GM19099 (cell line): ENCODE measurements around the gene NCBP2.

ENCODE experiments used
- POLR2A ChIP-seq: IDR thresholded peaks from 3 replicates; pipeline ENCODE4 v1.6.1; 2011; ENCODE audit warnings: low read depth; ENCODE audit not compliant: insufficient read length; ENCODE audit errors: extremely low read depth

Gene NCBP2

DNA sequence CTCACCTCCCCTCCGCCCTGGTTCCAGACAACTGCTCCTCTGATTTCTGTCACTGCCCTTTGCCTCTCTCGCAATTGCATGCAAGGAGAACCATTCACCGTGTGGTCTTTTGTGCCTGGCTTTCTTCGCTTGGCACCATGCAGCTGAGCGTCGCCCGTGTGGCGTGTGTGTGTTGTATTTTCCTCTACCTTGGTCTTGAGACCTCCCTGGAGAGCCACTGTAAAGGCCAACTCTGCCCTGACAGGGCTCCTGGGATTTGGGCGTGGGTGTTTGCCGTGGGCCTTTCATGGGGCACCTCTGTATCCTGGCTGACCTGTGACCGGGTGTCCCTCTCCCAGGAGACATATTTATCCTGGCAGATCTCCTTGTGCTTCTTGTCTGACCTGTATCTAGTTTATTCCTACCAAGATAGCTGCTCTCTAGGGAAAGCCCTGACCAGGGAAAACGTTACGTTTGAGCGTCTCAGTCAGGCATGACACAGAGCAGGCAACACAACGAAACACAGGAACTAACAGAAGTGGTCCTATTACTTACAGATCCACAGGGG is 28.3 kb upstream of the NCBP2 start:
- TF ChIP-seq POLR2A, result no peak

DNA sequence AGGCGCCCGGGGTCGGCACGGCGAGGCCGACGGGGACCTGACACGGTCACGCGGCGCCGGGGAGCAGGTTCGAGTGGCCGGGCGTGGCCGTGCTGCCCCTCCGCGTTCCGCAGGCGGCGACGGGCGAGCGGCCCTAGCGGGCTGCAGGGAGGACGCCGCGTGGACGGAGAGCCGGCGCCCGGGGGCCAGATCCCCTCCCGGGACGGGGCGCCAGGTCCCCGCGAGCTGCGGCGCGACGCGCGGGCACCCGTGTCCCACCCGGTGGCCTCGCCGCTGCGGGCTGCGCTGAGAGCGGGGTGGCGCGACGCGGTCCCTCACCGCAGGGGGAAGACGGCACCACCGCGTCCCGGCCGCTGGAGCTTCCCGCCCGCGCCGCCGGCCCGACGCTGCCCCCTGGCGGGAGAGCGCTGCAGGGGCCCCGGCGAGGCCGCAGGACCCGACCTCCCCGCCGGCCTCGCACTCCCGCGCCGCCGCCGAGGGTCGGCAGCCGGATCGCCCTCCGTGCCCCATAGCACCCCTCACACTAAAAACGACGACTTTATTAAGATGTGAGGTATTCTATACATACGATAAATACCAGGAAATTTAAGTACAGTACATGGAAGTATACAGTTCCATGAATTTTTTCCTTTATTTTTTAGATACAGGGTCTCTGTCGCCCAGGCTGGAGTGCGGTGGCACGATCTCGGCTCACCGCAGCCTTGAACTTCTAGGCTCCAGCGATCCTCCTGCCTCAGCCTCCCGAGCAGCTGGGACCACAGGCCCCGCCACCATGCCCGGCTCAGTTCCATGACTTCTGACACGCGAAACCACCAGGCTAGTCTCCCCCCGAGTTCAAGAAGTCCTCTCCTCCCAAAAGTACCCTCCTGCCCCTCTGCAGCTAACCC is 27.6 kb upstream of the NCBP2 start:
- peak; percentile 39 for TF ChIP-seq POLR2A

- TF ChIP-seq POLR2A, result no peak
Measured at GRCh38 chr3:196969134-196969659, 26.9 kb upstream of the NCBP2 start.

GRCh38 chr3:196968233-196969133 is 26.2 kb upstream of the NCBP2 start, which contains the start of gene PIGZ:
TSS of gene PIGZ (minus strand) at chr3:196968833. CDS start at chr3:196952031, 16,802 bp downstream.
- TF ChIP-seq POLR2A, result peak; percentile 69

DNA sequence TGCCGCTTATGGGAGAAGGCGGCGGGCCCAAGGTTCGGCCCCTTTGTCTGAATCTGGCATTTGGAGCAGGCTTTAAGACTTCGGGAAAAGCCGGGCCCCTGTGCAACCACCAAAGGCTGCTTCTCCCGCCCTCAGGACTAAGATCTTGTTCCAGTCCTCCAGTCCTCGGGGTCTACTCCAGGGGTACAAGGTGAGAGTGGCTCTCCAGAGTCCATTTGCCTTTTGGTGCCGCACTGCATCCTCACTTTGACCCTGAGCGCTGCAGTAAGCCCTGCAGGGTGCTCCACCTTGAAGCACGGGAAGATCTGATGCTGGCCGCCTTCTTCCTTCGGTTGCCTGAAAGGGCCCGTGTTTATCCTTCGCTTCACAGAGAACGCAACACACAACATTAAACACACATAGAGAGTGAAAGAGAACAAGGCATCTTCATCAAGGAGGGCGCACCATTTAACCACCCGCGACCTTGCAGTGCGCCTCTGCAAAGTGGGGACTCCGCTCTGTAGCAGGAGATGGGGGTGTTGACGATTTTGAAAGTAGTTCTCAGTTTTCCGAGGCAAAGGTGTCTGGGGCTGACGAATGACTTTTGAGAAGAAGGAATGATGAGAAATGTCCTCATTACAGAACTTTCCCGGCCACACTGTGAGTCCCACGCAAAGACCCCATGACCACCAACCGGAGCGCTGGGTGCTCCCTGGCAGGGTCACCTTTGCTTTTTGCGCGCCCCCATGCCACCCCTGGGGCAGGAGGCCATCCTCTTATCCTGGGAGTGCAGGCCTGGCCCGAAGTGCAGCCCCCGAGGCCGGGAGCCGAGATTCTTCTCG is 25.3 kb upstream of the NCBP2 start:
- TF ChIP-seq POLR2A, result no peak

DNA sequence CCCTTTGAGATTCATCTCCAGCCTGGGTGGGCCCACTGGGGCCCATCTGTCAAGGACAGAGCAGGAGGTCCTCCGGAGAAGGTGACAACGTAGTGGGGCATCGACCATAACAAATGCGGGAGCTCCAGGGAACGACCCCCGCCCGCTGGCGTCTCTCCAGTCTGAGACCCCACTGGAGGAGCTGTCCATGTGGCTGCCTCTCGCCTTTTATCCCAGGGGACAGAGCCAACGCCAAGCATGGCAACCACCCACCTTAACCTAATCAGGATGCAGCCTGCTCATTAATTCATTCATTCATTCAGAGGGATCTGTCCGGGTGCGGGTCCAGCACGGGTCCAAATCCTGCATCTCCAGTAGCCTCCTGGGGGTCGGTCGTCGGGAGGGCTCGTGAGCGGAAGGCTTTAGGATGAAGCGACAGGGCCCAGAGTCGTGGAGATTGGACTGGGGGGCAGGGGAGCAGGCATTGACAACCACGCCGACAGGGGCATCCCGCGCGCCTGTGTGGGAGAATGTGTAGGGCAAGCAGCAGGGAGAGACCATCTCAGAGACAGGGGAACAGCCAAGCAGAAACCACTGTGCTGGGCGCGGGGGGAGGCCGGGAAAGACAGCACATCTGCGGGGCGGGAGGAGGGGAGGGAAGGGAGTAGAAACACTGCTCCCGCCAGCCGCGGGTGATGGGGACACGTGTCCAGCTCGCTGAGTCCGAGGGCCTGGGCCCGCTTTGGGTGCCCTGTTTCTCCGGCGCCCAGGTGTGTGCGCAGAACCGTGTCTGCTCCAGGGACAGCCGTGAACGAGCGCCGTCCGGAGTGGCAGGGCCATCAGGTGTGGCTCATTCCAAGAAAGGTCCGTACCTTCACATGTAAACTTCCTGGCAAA is 24.4 kb upstream of the NCBP2 start:
- no peak for TF ChIP-seq POLR2A

DNA sequence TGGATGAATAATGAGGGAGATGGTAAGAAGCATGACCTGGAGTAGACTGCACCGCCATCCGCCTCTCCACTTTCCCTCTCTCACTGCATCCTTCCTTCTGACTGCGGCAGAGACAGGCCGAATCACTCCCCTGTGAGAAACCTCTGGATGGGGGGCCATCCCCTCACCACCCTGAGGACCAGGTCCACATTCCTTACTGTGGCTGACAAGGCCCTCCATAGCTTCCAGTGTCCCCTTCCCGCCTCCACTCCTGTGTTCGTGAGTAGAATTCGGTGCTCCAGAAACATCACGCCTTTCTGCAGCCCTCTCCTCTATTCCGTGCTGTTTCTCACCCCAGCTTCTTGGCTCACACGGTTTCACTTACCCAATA is 23.5 kb upstream of the NCBP2 start:
- TF ChIP-seq POLR2A, result no peak

DNA sequence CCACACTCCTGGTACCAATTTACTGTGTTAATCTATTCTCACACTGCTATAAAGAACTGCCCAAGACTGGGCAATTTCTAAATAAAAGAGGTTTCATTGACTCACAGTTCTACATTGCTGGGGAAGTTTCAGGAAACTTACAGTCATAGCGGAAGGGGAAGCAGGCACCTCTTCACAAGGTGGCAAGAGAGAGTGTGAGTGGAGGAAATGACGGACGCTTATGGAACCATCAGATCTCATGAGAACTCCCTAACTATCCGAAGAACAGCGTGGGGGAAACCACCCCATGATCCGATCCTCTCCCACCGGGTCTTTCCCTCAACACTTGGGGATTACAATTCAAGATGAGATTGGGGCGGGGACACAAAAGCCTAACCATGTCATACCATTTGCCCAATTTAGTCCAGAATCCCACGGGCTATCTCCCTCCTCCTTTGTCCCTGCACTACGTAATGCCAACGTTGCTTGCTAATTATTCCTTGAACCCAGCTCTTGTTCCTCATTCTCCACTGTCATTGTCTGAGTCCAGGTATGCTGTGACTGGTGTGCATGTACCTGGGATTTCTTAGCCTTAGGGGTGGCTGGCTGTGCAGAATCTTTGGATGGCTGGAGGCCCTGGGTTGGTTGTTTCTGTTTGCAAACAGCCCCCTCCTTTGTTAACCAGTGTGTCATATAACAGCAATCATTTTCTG is 22.9 kb upstream of the NCBP2 start:
- no peak for TF ChIP-seq POLR2A

- TF ChIP-seq POLR2A, result no peak
Measured at GRCh38 chr3:196963631-196963953, 21.3 kb upstream of the NCBP2 start.

DNA sequence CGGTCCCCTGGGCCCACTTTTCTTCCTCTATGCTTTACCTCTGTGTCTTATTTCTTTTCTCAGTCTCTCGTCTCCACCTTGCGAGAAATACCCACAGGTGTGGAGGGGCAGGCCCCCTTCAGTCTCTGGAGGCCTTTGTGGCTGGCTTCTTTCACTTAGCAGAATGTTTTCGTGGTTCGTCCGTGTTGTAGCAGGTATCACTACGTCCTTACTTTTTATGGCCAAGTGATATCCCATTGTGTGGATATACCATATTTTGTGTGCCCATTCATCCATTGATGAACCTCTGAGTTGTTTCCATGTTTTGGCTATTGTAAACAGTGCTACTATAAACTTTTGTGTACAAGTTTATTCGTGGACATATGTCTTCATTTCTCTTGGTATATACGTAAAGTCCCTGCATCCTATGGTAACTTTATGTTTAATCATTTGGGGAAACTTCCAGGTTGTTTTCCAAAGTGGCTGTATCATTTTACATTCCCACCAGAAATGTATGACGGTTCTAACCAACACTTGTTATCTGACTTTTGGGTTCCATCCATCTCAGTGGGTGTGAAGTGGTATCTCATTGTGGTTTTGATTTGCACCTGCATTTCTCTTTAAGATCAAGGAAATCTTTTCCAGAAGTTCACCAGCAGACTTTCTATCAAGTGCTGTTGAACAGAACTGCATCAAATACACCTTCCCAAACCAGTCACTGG is 20.8 kb upstream of the NCBP2 start:
- no peak for TF ChIP-seq POLR2A

DNA sequence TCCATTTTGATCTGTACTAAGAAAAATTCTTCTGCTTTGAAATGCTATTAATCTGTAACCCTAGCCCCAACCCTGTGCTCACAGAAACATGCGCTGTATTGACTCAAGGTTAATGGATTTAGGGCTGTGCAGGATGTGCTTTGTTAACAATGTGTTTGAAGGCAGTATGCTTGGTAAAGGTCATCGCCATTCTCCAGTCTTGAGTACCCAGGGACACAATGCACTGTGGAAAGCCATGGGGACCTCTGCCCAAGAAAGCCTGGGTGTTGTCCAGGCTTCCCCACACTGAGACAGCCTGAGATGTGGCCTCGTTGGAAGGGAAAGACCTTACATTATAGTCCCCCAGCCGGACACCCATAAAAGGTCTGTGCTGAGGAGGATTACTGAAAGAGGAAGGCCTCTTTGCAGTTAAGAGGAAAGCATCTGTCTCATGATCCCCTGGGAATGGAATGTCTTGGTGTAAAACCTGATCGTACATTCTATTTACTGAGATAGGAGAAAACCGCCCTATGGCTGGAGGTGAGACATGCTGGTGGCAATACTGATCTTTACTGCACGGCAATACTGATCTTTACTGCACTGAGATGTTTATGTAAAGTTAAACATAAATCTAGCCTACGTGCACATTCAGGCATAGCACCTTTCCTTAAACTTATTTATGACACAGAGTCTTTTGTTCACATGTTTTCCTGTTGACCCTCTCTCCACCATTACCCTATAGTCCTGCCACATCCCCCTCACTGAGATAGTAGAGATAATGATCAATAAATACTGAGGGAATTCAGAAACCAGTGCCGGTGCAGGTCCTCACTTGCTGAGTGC is 20.0 kb upstream of the NCBP2 start:
- no peak for TF ChIP-seq POLR2A

DNA sequence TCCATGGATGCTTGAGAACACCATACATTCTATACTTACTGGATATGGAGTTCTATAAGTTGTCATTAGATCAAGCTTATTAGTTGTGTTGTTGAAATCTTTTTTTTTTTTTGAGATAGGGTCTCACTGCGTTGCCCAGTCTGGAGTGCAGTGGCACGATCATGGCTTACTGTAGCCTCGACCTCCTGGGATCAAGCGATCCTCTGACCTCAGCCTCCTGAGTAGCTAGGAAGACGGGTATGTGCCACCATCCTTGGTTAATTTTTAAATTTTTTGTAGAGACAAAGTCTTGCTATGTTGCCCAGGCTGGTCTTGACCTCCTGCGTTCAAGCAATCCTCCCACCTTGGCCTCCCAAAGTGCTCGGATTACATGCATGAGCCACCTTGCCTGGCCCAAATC is 12.5 kb upstream of the NCBP2 start:
- no peak for TF ChIP-seq POLR2A
